SK-N-SH (cell line): Measurements from ENCODE around the gene CKAP2L. TPM values are rescaled to one million over a fixed set of nuclear protein-coding genes. Genes with fewer than 3 reads are reported as not detected.
A peak's percentile ranks its signal among the peaks of the same experiment; 100 is the strongest.

Experiments used
- CTCF ChIA-PET: fragments of 300-600, 350-600 bp; formaldehyde crosslinking; extraction: SDS; loops from one replicate; lab custom pipeline; 2021; lab: Yijun Ruan, JAX
- POLR2A ChIA-PET: fragments of 350-600 bp; sonication (Branson Sonifier 250); formaldehyde crosslinking; extraction: SDS; loops from one replicate; lab custom pipeline; 2020; ENCODE audit warnings: antibody characterized with exemption, inconsistent platforms; lab: Yijun Ruan, JAX
- DNase-seq: peaks from one replicate; pipeline ENCODE4 v3.0.0; 2012
- H2AFZ ChIP-seq: fragments of 200-600 bp; sonication (generic); 2 replicates; pipeline ENCODE4 v1.8.1; 2016; ENCODE audit warnings: antibody characterized with exemption, mild to moderate bottlenecking, low read depth
- H3F3A ChIP-seq: fragments of 200-600 bp; sonication (generic); replicated peaks from 2 replicates; pipeline ENCODE3; 2016; ENCODE audit warnings: antibody characterized with exemption, mild to moderate bottlenecking; ENCODE audit not compliant: insufficient read depth
- H3K27ac ChIP-seq, 2 experiments: fragments of 200-500 bp in 1 of 2; fragments of 200-600 bp in 1 of 2; sonication (Bioruptor generic) in 1 of 2; sonication (generic), shearing (Covaris generic) in 1 of 2; 2 replicates each; pipeline versions ENCODE4 v1.5.1 to v1.6.1; 2014 to 2016; ENCODE audit warnings: low read depth in 2 of 2, inconsistent platforms in 1 of 2, low read length in 1 of 2, mild to moderate bottlenecking in 1 of 2, mixed read lengths in 1 of 2
- H3K27me3 ChIP-seq: fragments of 200-600 bp; sonication (generic), shearing (Covaris generic); 2 replicates; pipeline ENCODE4 v1.6.1; 2016; ENCODE audit warnings: mixed run types; ENCODE audit not compliant: insufficient read depth
- H3K36me3 ChIP-seq, 2 experiments: fragments of 200-500 bp in 1 of 2; fragments of 200-600 bp in 1 of 2; sonication (Bioruptor generic) in 1 of 2; sonication (generic) in 1 of 2; replicated peaks in 1 of 2; 2 replicates each; pipeline versions ENCODE3 to v1.5.1; 2014 to 2016; ENCODE audit warnings: low read length in 1 of 2, mild to moderate bottlenecking in 1 of 2; ENCODE audit not compliant: insufficient read depth in 2 of 2, control insufficient read depth in 1 of 2
- H3K4me1 ChIP-seq, 2 experiments: fragments of 200-500 bp in 1 of 2; fragments of 200-600 bp in 1 of 2; sonication (Bioruptor generic) in 1 of 2; sonication (generic), shearing (Covaris generic) in 1 of 2; 2 replicates each; pipeline versions ENCODE4 v1.5.1 to v1.6.1; 2014 to 2016; ENCODE audit warnings: low read depth in 1 of 2, low read length in 1 of 2, mixed run types in 1 of 2; ENCODE audit not compliant: insufficient read depth in 2 of 2, control insufficient read depth in 1 of 2
- H3K4me2 ChIP-seq: fragments of 200-600 bp; sonication (generic), shearing (Covaris generic); 2 replicates; pipeline ENCODE4 v1.6.1; 2017; ENCODE audit warnings: mixed run types
- H3K4me3 ChIP-seq, 2 experiments: fragments of 200-500 bp in 1 of 2; fragments of 200-600 bp in 1 of 2; sonication (Bioruptor generic) in 1 of 2; sonication (generic), shearing (Covaris generic) in 1 of 2; 2 replicates each; pipeline versions ENCODE4 v1.5.1 to v1.8.1; 2014 to 2016; ENCODE audit warnings: low read depth in 2 of 2, inconsistent platforms in 1 of 2, low read length in 1 of 2, mild to moderate bottlenecking in 1 of 2, mixed read lengths in 1 of 2, moderate library complexity in 1 of 2
- H3K79me2 ChIP-seq: fragments of 200-600 bp; sonication (generic); 2 replicates; pipeline ENCODE4 v1.8.1; 2017; ENCODE audit warnings: mild to moderate bottlenecking; ENCODE audit not compliant: insufficient read depth
- H3K9ac ChIP-seq: fragments of 200-600 bp; sonication (generic); 2 replicates; pipeline ENCODE4 v1.6.1; 2017; ENCODE audit warnings: mixed run types
- H3K9me2 ChIP-seq: fragments of 200-600 bp; sonication (generic); 2 replicates; pipeline ENCODE4 v1.6.1; 2017; ENCODE audit warnings: mixed run types
- H3K9me3 ChIP-seq: fragments of 200-600 bp; sonication (generic); 2 replicates; pipeline ENCODE4 v1.6.1; 2017; ENCODE audit warnings: mixed run types, mild to moderate bottlenecking, moderate library complexity
- H4K20me1 ChIP-seq: fragments of 200-600 bp; sonication (generic); 2 replicates; pipeline ENCODE4 v1.6.1; 2017; ENCODE audit warnings: mild to moderate bottlenecking, mixed run types; ENCODE audit not compliant: insufficient read depth
- CHD2 ChIP-seq: fragments of 150-350 bp; IDR thresholded peaks from 2 replicates; pipeline ENCODE4 v1.6.1; 2018; ENCODE audit warnings: low read length; ENCODE audit not compliant: partially characterized antibody
- ELF1 ChIP-seq: IDR thresholded peaks from 2 replicates; pipeline ENCODE4 v1.4.0; 2012
- EZH2phosphoT487 ChIP-seq: fragments of 200-600 bp; sonication (generic); IDR thresholded peaks from 2 replicates; pipeline ENCODE4 v1.6.1; 2017; ENCODE audit warnings: low read depth, mixed run types, mild to moderate bottlenecking, antibody characterized with exemption, moderate library complexity, borderline replicate concordance
- GATA2 ChIP-seq: sonication (generic); formaldehyde crosslinking; IDR thresholded peaks from 2 replicates; pipeline ENCODE4 v1.5.0; 2020; ENCODE audit warnings: mild to moderate bottlenecking, missing genetic modification reagents
- JUND ChIP-seq: IDR thresholded peaks from 2 replicates; pipeline ENCODE4 v1.4.0; 2012
- MAX ChIP-seq: IDR thresholded peaks from 2 replicates; pipeline ENCODE4 v1.4.0; 2012; ENCODE audit warnings: low read depth
- RAD21 ChIP-seq: IDR thresholded peaks from 2 replicates; pipeline ENCODE4 v1.6.1; 2012; ENCODE audit warnings: mild to moderate bottlenecking, low read length
- RCOR1 ChIP-seq: fragments of 150-350 bp; IDR thresholded peaks from 2 replicates; pipeline ENCODE4 v1.6.1; 2017; ENCODE audit warnings: antibody characterized with exemption, low read length
- RXRA ChIP-seq: IDR thresholded peaks from 2 replicates; pipeline ENCODE4 v1.4.0; 2012; ENCODE audit warnings: low read depth, mild to moderate bottlenecking, borderline replicate concordance
- SIN3A ChIP-seq: IDR thresholded peaks from 2 replicates; pipeline ENCODE4 v1.6.1; 2012; ENCODE audit warnings: low read depth, mild to moderate bottlenecking, low read length, moderate library complexity, borderline replicate concordance
- SMC3 ChIP-seq: IDR thresholded peaks from 2 replicates; pipeline ENCODE4 v1.6.1; 2012; ENCODE audit warnings: low read depth, low read length, improper control_type of control experiment
- TAF1 ChIP-seq: IDR thresholded peaks from 2 replicates; pipeline ENCODE4 v1.6.1; 2012; ENCODE audit warnings: low read depth, mild to moderate bottlenecking, low read length, moderate library complexity, borderline replicate concordance
- TCF12 ChIP-seq: IDR thresholded peaks from 2 replicates; pipeline ENCODE4 v1.4.0; 2012
- USF1 ChIP-seq: IDR thresholded peaks from 2 replicates; pipeline ENCODE4 v1.4.0; 2012; ENCODE audit warnings: low read depth, borderline replicate concordance
- YY1 ChIP-seq: IDR thresholded peaks from 2 replicates; pipeline ENCODE4 v1.4.0; 2012; ENCODE audit warnings: low read depth, mild to moderate bottlenecking
- ZBTB33 ChIP-seq: IDR thresholded peaks from 2 replicates; pipeline ENCODE4 v1.4.0; 2012; ENCODE audit warnings: low read depth, borderline replicate concordance
- WGBS: methylation state at CpG from one replicate; pipeline ENCODE4 v1.1.6; 2017; ENCODE audit warnings: low lambda C conversion rate; 5-methylcytosine and 5-hydroxymethylcytosine counted together
- polyA plus RNA-seq, 3 experiments: library from polyadenylated mRNA; depleted of rRNA; stranded (reverse); fragments of >200 nt; gene quantifications; 2 replicates each; pipeline ENCODE4 v1.2.3, GENCODE V29; 2012
- TF ChIP-seq, protein P1 (sequence below): fragments of 150-350 bp; IDR thresholded peaks from 2 replicates; pipeline ENCODE4 v1.6.1; 2017; ENCODE audit warnings: antibody characterized with exemption, low read length, low read depth, borderline replicate concordance

The CKAP2L gene
- polyA plus RNA-seq, 1 of the 3 experiments (the other 2 are of a cell fraction), result 2.9 TPM

GRCh38 chr2:112692495-112692911, 71.9 kb downstream of the CKAP2L start (continued):
- TF ChIP-seq JUND, result peak; percentile 59; the same call in 1 of the 2 replicates
- TF ChIP-seq TAF1, result no peak
- TF ChIP-seq YY1, result no peak
- TF ChIP-seq RXRA, result no peak
- no peak for TF ChIP-seq CHD2
- TF ChIP-seq ELF1, result no peak
- no peak for TF ChIP-seq GATA2
- no peak for TF ChIP-seq SIN3A
- TF ChIP-seq ZBTB33, result no peak
- TF ChIP-seq EZH2phosphoT487, result no peak
- TF ChIP-seq, protein P1, sequence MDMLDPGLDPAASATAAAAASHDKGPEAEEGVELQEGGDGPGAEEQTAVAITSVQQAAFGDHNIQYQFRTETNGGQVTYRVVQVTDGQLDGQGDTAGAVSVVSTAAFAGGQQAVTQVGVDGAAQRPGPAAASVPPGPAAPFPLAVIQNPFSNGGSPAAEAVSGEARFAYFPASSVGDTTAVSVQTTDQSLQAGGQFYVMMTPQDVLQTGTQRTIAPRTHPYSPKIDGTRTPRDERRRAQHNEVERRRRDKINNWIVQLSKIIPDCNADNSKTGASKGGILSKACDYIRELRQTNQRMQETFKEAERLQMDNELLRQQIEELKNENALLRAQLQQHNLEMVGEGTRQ, result no peak
- TF ChIP-seq RCOR1, result no peak
- TF ChIP-seq TCF12, result peak; percentile 65
- TF ChIP-seq USF1, result peak; percentile 48; the same call in 1 of the 2 replicates
- no peak for TF ChIP-seq SMC3
- TF ChIP-seq RAD21, result no peak

DNA sequence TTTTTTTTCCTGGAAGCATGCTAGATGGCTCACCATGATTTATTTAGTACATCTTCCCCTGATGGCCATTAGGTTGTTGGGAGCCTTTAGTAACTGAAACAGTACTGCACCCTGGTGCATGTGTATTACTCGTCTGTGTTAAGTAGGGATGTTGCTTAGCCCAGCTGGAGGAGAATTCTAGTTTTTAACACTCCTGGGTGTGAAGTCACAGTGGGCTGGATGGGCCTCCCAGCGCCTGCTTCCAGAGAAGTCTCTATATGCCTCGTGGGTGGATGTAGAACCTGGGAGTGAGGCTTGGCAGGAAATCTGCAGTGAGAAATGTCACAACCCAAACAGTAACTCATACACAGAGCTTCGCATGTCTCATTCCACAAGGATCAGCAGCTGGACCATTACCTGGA, 72.5 kb downstream of the CKAP2L start:
- Histone ChIP-seq H2AFZ (peak overlapping the region; percentile 54; the same call in 1 of the 2 replicates), H3K9ac (peak overlapping the region; percentile 11; the same call in 1 of the 2 replicates), H3K9me3 (no peaks in the 10 kb centered on the region), H3K4me2 (peak overlapping the region; percentile 53), H4K20me1 (no peaks in the 10 kb centered on the region), H3K4me3 (no peak overlapping the region), H3F3A (peaks cover 7% of the 10 kb centered on the region), H3K9me2 (no peaks in the 10 kb centered on the region), H3K27ac (peak overlapping the region in 1 of 2 experiments; percentile 73; a peak in 2 of 4 replicates), H3K36me3 (no peaks in the 10 kb centered on the region), H3K79me2 (no peaks in the 10 kb centered on the region), H3K27me3 (no peaks in the 10 kb centered on the region), H3K4me1 (peaks cover 5 to 21% of the 10 kb centered on the region in 2 experiments; a peak in 3 of 4 replicates)
- WGBS, result 83% methylated on average over 4 of the region's 4 CpGs
- ChIA-PET CTCF (interaction anchor here (0.7 to 3.6 kb wide), 13 partner anchors 8 to 359 kb away, joined by 3 to 28 read pairs (median 7); no protein-coding TSS in a partner anchor), POLR2A (no interaction called here)
- no peak for DNase-seq
- TF ChIP-seq, protein P1, result no peak
- 0 out of 2 replicates have a peak, but pooled peaks have one; percentile 14 for TF ChIP-seq MAX
